HG02610 (cell line): ENCODE data around the gene RIPOR1.

Source experiments
- ATAC-seq: cut with Tn5 transposase; IDR thresholded peaks from one replicate; pipeline ENCODE4 v1.9.1; 2021; ENCODE audit warnings: mild to moderate bottlenecking, moderate library complexity; ENCODE audit not compliant: unreplicated experiment

Gene RIPOR1

GRCh38 chr16:67539271-67539670, 10.6 kb downstream of the RIPOR1 start:
- no peak for ATAC-seq

- no peak for ATAC-seq
Observed at GRCh38 chr16:67539691-67540635, 11.3 kb downstream of the RIPOR1 start.

GRCh38 chr16:67540756-67541155, 12.1 kb downstream of the RIPOR1 start:
- ATAC-seq: no peak

GRCh38 chr16:67541391-67542263, 13.0 kb downstream of the RIPOR1 start:
- no peak for ATAC-seq

GRCh38 chr16:67542464-67542863, 13.8 kb downstream of the RIPOR1 start:
- no peak for ATAC-seq

GRCh38 chr16:67543036-67543435, 14.4 kb downstream of the RIPOR1 start:
- no peak for ATAC-seq

GRCh38 chr16:67543582-67543981, 15.0 kb downstream of the RIPOR1 start:
- ATAC-seq: no peak

- ATAC-seq: no peak
Observed at GRCh38 chr16:67544329-67544841, 15.8 kb downstream of the RIPOR1 start.

GRCh38 chr16:67544844-67545664, 16.4 kb downstream of the RIPOR1 start:
- no peak for ATAC-seq

- ATAC-seq: no peak
Observed at GRCh38 chr16:67545665-67546024, 17.0 kb downstream of the RIPOR1 start.

GRCh38 chr16:67546091-67546501, 17.5 kb downstream of the RIPOR1 start:
- no peak for ATAC-seq

GRCh38 chr16:67546761-67547422, 18.3 kb downstream of the RIPOR1 start:
- ATAC-seq: no peak

GRCh38 chr16:67547423-67548264, 19.0 kb downstream of the RIPOR1 start:
- ATAC-seq: no peak

GRCh38 chr16:67548265-67549126, 19.9 kb downstream of the RIPOR1 start:
- no peak for ATAC-seq

- no peak for ATAC-seq
Observed at GRCh38 chr16:67549240-67549639, 20.6 kb downstream of the RIPOR1 start.

GRCh38 chr16:67549936-67550335, 21.3 kb downstream of the RIPOR1 start:
- no peak for ATAC-seq

GRCh38 chr16:67551091-67551490, 22.5 kb downstream of the RIPOR1 start:
- no peak for ATAC-seq

- ATAC-seq: no peak
Observed at GRCh38 chr16:67551972-67552371, 23.3 kb downstream of the RIPOR1 start.
